ENCODE measurements around the gene PDXDC1.
"Not testable (repeated sequence)": the region's sequence is repeated elsewhere in the genome, so short reads cannot be mapped to it uniquely, and the experiment has no call there.

The PDXDC1 gene

GRCh38 chr16:15076161-15076560 lies 101.3 kb downstream of the PDXDC1 start:
- not testable (repeated sequence) for DNase-seq

GRCh38 chr16:15080883-15081282 lies 106.1 kb downstream of the PDXDC1 start:
- DNase-seq = not testable (repeated sequence)

GRCh38 chr16:15082788-15083187 lies 108.0 kb downstream of the PDXDC1 start:
- DNase-seq = not testable (repeated sequence)

- DNase-seq = not testable (repeated sequence)
Measured at GRCh38 chr16:15090663-15091269, 115.9 kb downstream of the PDXDC1 start.

GRCh38 chr16:15093571-15093954 lies 118.7 kb downstream of the PDXDC1 start:
- peak; percentile 27 for DNase-seq

- peak; percentile 92 for DNase-seq
Measured at GRCh38 chr16:15093955-15094827, 119.4 kb downstream of the PDXDC1 start, which contains the start of gene RRN3. Gene RRN3 (minus strand): TSS chr16:15094272. CDS start chr16:15094233, 39 bp downstream.

- not testable (repeated sequence) for DNase-seq
Measured at GRCh38 chr16:15096583-15096972, 121.8 kb downstream of the PDXDC1 start.

GRCh38 chr16:15099366-15099909 lies 124.6 kb downstream of the PDXDC1 start:
- DNase-seq = not testable (repeated sequence)

GRCh38 chr16:15100372-15100987 lies 125.7 kb downstream of the PDXDC1 start:
- not testable (repeated sequence) for DNase-seq

GRCh38 chr16:15127641-15128425 lies 153.0 kb downstream of the PDXDC1 start:
- DNase-seq = not testable (repeated sequence)

- DNase-seq = not testable (repeated sequence)
Measured at GRCh38 chr16:15130256-15130932, 155.6 kb downstream of the PDXDC1 start.

- not testable (repeated sequence) for DNase-seq
Measured at GRCh38 chr16:15130943-15131700, 156.3 kb downstream of the PDXDC1 start.

- not testable (repeated sequence) for DNase-seq
Measured at GRCh38 chr16:15132719-15133428, 158.0 kb downstream of the PDXDC1 start.

GRCh38 chr16:15133554-15133953 lies 158.7 kb downstream of the PDXDC1 start:
- DNase-seq = not testable (repeated sequence)

GRCh38 chr16:15134752-15135482 lies 160.1 kb downstream of the PDXDC1 start:
- not testable (repeated sequence) for DNase-seq

- DNase-seq = not testable (repeated sequence)
Measured at GRCh38 chr16:15135483-15136360, 160.9 kb downstream of the PDXDC1 start.

- not testable (repeated sequence) for DNase-seq
Measured at GRCh38 chr16:15137514-15137913, 162.7 kb downstream of the PDXDC1 start.

Measured in suppressor macrophage treated with lipopolysaccharide for 4 hours (primary cell).